HG02970 (cell line): Measurements from ENCODE around the gene C6orf47.
"Not testable (repeated sequence)": the region's sequence is repeated elsewhere in the genome, so short reads cannot be mapped to it uniquely, and the experiment has no call there.

Experiments used
- ATAC-seq: cut with Tn5 transposase; IDR thresholded peaks from one replicate; pipeline ENCODE4 v1.9.1; 2021; ENCODE audit warnings: mild to moderate bottlenecking, moderate library complexity, moderate number of reproducible peaks; ENCODE audit not compliant: unreplicated experiment, low FRiP score

The C6orf47 gene

GRCh38 chr6:31660381-31661261, at the start of gene C6orf47:
C6orf47 (minus strand) TSS chr6:31660778; CDS start chr6:31659947, 831 bp downstream.
- ATAC-seq, result no peak

- ATAC-seq, result not testable (repeated sequence)
These were observed 48.6 kb upstream of the C6orf47 start for GRCh38 chr6:31709157-31709556.

- ATAC-seq, result no peak
These were observed 47.6 kb upstream of the C6orf47 start for GRCh38 chr6:31708224-31708623.

GRCh38 chr6:31707701-31708100, 47.1 kb upstream of the C6orf47 start:
- no peak for ATAC-seq

GRCh38 chr6:31706599-31706998, 46.0 kb upstream of the C6orf47 start, which contains the start of gene LY6G6F:
LY6G6F (plus strand) TSS chr6:31706866; CDS start chr6:31706907, 41 bp downstream.
- ATAC-seq, result no peak

GRCh38 chr6:31705931-31706330, 45.4 kb upstream of the C6orf47 start:
- ATAC-seq, result no peak

- ATAC-seq, result peak; percentile 93
These were observed 42.5 kb upstream of the C6orf47 start, which contains the start of gene ABHD16A for GRCh38 chr6:31702819-31703716. ABHD16A (minus strand) TSS chr6:31703324; CDS start chr6:31703281, 43 bp downstream.

GRCh38 chr6:31702405-31702818, 41.8 kb upstream of the C6orf47 start:
- no peak for ATAC-seq

- no peak for ATAC-seq
These were observed 41.3 kb upstream of the C6orf47 start for GRCh38 chr6:31701666-31702404.

GRCh38 chr6:31700740-31701401, 40.3 kb upstream of the C6orf47 start:
- no peak for ATAC-seq

GRCh38 chr6:31697555-31697954, 37.0 kb upstream of the C6orf47 start:
- no peak for ATAC-seq

- ATAC-seq, result no peak
These were observed 33.0 kb upstream of the C6orf47 start for GRCh38 chr6:31693535-31693934.

GRCh38 chr6:31692886-31693285, 32.3 kb upstream of the C6orf47 start:
- ATAC-seq, result no peak

GRCh38 chr6:31692353-31692752, 31.8 kb upstream of the C6orf47 start:
- no peak for ATAC-seq

- no peak for ATAC-seq
These were observed 31.1 kb upstream of the C6orf47 start for GRCh38 chr6:31691564-31692108.

- ATAC-seq, result no peak
These were observed 30.5 kb upstream of the C6orf47 start for GRCh38 chr6:31691078-31691463.

GRCh38 chr6:31690231-31691077, 29.9 kb upstream of the C6orf47 start:
- ATAC-seq, result no peak

- no peak for ATAC-seq
These were observed 28.9 kb upstream of the C6orf47 start for GRCh38 chr6:31689249-31690110.
